NCI-H128 (cell line): ENCODE measurements around the gene NR2E3.

ENCODE experiments used
- DNase-seq: peaks from one replicate; lab custom pipeline; 2025; ENCODE audit not compliant: unreplicated experiment; lab: John Stamatoyannopoulos, UW

NR2E3 gene

DNA sequence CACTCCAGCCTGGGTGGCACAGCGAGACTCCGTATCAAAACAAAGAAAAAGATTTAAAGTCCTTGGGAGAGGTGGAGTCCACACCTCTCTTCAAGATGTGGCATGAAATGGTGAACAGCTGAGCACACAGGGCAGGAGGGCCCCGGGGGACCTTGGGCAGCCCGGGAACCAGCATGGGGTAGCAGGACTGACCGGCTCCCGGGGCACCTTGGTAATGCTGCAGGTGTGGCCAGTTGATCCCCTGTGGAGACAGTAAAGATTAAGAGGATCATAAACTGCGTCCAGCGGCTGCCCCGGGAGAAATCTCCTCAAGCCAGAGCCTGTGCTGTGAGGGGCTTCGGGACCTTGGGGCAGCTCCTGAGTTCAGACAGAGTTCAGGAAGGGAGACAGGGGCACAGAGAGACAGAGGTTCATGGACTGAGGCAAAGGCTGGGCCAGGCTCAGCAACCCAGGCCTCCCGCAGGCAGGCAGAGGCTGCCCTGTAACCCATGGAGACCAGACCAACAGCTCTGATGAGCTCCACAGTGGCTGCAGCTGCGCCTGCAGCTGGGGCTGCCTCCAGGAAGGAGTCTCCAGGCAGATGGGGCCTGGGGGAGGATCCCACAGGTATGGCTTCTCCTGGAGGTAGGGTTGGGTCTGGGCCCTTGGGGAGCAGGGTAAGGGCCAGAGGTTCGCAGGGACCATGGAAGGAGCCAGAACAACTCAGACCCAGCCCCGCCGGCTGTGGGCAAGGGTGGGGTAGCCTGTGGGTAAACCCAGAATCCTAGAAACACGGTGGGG lies at the start of gene NR2E3:
Gene NR2E3, plus strand, starts transcription at position 299 of the 780 bp plus-strand sequence. Its CDS starts 190 bp downstream, at position 489.
- DNase-seq: no peak

DNA sequence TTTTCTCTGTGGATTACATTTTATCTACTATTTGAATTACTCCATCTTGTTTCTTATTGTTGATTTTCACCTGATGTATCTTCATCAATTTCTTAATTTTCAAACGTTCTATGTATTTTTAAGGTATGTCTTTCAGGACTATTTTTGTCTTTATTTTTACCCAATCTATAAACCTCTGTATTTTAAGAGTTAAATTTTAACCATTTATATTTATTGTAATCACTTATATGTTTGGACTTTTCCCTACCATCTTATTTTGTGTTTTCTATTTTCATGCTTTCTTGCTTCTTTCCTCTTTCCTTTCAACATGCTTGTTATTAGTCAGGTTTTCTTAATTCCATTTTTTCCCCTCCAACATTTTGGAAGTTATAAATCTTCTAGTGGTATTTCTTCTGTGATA lies 49.5 kb upstream of the NR2E3 start:
- DNase-seq: no peak

DNA sequence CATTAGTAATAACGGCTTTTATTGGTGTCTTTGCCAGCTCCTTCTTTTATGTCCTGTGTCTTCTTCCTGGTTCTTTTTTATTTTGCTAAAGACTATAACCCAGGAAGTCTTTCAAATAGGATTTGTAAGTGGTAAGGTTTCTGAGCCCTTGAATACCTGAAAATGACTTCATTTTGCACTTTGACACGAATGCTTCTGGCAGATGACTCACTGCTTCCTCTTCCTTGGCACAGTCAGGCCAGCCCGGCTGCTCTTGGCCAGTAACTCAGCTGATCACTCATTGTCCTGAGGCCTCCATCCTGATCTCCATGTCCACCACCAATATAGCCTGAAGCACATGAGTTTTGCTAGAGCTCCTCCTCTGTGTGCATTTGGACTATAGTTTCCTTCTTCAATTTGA lies 48.7 kb upstream of the NR2E3 start:
- DNase-seq: no peak

DNA sequence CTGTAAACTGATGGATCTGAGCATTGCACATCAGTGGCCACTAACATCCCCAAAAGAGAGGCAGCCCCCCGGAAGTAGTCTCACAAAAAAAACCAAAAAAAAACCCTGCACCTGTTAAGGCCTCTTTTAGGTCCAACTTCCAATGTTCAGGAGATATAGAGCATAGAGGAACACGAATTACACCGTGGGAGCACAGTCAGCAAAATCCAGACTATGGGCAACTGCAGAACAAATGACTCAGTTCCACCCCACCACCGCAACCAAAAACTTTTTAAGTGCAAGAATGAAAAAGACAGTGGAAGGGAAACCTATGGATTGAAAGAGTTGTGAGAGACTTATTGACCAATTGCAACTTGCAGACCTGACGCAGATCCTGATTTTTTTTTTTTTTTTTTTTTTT lies 42.2 kb upstream of the NR2E3 start:
- no peak for DNase-seq

DNA sequence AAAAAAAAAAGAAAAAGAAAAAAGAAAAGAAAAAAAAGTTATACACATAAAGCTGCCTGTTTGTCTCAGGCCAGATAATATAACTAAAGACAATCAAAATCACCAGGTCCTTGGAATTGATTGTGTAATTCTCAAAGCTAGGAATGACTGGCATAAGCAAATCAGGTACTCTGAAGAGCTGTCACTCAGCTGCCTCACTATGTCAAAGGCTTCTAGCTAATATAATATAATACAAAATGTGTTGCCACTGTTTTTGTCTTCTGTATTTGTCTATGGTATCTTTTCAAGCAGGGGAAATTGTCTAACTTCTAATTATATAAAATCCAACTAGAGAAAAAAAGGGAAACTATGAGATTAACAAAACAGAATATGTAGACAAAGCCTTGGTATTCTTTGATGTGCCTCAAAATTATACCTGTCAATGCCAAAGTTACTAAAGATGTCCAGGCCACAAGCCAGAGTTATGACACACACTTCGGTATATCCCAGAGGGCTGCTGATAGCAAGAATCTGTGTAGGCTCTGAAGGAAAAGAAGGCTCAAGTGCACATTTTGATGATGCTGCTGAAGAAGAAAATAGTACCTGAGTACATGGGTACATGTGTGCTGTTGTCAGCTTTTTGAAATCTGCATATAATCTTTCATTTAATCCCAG lies 37.0 kb upstream of the NR2E3 start:
- no peak for DNase-seq

DNA sequence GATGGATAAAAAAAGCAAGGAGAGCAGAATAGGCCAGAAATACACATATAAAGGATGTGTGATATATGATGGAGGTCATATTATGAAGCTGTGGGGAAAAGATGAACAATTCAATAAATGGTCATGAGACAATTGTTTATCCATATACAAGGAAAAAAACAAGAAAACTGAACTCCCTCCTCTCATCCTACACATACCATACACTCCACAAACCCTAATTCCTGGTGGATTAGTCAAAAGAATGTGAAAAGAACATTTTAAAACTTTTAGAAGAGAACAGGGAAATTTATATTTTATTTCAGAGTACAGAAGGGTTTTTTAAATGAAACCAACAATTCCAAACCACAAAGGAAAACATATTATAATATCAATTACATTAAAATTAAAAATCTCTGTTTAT lies 34.5 kb upstream of the NR2E3 start:
- no peak for DNase-seq

DNA sequence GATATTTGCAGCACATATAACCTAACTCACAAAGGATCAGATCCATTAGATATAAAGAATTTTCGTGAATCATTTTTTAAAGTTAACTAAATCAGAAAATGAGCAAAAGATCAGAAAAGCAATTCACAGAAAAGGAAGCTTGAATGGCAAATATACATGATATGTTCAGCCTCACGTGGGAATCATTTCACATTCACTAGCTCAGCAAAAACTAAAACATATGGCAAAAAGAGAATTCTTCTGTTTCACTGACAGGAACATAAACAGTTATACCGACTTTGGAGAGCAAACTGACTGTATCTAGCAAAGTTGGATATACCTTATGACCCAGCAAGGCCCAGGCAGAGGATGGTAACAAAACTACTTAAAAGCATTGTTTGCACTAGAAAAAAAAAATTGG lies 34.0 kb upstream of the NR2E3 start:
- no peak for DNase-seq

DNA sequence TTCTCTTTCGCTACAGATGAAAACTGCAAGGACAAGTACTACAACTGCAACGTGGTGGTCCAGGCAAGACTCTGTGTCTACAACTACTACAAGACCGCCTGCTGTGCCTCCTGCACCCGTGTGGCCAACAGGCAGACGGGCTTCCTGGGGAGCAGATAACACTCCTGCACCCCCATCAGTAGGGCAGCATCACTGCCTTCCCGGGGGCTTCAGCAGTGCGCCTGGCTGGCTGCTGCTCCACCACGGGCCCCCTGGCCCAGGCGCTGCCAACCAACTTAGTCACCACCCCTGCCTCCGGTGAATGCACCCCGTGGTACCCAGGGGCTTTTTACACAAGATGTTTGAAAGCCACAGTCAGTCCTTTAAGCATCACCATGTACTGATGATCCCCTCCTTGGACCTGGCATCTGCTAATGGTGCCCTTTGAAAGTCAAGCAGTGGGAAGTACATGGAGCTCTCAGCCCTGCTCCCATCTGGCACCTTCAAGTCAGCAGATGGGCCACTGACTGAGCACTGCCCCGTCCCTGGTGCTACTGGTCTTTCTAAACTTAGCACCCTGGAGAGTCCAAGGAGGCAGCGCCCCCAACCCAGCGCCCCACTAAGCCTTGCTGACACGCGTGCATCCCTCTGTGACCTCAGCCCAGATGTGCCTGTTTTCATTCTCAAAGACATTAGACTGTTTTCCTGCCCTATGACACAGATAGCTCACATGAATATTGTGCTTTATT lies 33.0 kb upstream of the NR2E3 start:
- no peak for DNase-seq

DNA sequence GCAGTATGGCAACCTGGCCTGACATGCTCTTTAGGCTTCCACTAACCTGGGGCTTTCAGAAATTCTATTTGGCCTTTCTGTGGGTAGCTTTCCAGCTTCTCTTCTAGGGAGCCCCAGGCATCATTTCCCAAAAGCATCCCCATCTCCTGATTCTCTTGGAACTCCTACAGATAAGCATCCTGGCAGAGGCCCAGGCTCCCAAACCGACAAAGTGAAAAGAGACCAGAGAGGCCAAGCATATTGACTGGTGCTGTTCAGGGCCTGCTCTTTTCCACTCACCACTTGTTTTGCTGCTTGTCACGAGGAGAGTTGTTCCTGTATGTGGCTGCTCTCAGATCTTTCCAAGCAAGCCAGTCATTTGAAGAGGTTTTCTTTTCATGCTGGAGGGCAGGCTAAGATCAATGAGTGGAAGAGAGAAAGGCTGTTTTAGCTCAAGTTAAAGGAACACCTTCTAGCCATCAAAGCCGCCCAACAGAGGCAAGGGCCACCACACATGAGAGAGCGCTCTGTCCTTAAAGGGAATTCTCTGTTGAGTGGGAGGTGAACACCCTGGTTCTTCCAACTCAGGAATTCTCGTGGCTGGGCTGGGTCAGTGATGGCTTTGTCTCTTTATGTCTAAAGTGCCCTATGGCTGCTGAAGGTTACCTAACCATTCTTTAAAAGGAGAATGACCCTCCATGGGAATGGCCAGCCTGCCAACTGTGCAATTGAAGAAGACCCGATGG lies 31.1 kb upstream of the NR2E3 start:
- DNase-seq: no peak

DNA sequence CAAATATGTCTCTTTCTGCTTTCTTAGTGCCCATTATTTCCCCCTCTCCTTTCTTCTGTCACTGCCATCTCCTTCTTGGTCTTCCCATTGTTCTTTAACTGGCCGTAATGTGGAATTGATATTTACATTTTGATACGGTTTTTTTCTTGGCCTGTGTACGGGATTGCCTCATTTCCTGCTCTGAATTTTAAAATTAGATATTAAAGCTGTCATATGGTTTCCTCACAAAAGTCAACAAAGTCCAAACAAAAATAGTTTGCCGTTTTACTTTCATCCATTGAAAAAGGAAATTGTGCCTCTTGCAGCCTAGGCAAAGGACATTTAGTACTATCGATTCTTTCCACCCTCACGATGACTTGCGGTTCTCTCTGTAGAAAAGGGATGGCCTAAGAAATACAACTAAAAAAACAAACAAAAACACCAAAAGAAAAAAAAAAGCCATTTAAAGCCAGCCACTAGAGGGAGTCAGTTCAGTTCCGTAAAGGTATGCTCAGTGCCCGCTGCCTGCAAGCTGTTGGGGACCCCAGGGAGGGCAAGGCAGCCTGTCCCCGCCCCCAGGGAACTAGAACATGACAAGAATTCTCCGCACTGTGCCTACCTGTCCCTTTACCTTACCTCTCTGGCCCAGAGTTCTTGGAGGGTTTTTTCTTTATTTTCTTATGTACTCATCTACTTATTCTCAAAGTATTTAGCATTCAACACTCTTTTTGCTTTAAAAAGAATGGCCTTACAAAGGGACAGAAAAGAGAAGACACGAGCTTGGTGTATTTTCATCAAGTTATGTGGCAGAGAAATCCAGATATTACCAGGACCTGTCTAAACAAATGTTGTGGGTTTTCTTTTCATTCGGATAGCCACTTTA lies 30.0 kb upstream of the NR2E3 start:
- DNase-seq: no peak

DNA sequence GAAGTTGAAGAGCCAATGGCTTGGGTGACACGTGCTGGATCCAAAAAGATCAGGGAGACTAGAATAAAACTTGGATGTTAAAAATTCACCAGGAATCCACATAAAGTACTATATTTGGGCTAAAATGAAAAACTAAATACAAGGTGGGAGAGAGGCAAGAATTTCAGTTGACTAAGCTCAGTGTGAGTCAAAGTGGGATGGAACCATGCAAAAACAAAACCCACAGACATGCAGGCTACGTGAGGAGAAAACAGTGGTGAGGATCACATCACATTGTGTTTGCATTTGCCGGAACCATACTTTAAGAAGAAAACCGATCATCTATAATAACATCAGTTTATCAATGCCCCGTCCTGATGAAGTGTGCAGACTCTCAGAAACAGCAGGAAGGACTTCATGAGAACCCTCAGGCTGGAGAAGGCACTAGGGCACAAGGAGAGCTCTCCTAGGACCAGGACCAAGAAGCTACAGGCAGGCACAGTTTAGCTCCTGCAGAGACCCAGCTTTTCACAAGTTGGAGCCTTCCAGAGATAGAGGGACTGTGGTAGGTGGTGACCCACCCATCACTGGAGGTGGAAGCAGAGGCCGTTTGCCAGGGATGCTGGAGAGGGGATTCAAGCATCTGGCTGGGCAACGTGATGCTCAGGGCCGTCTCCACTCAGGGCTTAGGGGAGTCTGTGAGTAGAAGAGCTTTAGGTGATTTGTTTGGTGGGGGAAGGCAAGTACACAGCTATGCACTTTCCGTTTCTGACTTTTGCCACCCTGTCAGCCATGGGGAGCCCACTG lies 29.0 kb upstream of the NR2E3 start:
- DNase-seq: no peak

DNA sequence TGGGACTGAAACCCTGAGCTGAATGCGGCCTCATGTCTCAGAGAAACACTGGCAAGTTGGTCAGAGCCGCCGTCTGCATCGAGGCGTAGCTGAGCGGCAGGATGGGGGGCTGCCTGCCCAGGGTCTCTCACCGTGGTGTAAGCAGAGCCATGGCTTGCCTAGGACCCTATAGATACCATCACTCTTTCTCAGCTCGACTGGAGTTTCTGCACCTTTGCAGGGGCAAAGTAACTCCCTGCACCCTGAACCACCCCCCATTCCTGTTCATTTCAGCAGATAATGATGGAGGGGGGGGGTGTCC lies 28.4 kb upstream of the NR2E3 start:
- no peak for DNase-seq

DNA sequence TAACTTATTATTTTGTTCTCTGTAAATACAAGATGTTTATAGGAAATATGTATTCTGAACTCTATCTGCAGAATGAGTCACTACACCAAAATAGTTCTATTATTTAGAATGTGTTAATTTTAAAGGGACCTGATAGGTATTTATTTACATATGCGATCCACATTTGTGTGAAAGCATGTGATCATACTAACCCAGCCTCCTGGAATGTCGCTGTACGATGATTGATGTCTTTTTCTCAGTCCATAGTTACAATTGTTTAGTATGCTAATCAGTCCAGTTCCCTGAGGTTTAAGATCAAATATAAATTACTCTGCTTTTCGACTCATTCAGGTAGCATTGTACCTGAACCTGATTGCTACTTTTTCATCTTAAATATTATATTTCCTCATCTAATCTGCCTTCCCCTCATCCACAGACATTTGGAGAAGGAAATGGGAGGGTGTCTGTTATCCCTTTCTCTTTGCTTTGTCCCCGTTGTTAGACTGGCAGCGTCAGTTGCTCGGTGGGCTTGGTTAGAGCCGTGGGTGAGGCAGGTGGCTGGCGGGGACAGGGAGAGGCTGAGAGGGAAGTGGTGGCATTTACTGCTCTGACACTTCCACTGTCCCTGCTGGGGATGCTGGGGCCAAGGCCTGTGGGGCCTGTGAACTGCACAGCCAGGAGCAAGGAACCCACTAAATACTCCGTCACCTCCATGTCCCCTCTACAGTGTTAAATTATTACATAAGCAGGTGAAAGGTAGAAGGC lies 27.8 kb upstream of the NR2E3 start:
- DNase-seq: no peak

DNA sequence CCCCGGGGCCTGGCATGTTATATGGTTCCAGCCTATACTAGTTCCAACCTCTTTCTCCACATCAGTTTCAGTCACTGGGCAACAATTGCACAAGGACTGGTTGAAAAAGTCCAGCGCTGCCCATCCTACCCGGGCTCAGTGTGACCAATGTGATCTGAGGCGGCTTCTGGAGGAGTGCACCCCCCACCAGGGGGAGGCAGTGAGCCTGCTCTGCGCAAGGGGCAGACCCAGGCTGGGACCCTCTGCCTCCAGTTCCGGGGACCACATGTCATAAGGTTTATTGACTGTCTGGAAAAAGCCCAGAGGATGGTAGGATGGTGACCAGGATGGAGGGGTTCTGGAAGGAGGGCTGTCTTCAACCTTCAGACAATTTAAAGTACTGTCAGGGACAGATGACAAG lies 25.6 kb upstream of the NR2E3 start:
- DNase-seq: no peak

DNA sequence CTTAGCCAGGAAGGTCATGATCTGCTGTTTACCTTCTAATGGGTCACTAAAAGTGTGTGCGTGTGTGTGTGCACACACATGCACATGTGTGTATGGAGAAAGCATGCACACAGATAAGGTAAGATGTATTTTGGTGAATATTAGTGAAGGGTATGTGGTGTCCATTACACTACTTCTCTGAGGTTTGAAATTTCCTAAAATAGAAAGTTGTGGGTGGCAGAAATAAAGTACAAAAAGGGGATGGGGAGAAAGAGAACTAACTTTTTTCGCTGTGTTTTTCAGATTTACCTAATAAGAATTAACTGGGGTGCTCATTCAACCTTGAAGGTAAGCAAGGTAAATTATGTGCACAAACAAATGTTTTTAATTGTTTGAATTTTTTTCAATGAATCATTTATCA lies 24.4 kb upstream of the NR2E3 start:
- no peak for DNase-seq

DNA sequence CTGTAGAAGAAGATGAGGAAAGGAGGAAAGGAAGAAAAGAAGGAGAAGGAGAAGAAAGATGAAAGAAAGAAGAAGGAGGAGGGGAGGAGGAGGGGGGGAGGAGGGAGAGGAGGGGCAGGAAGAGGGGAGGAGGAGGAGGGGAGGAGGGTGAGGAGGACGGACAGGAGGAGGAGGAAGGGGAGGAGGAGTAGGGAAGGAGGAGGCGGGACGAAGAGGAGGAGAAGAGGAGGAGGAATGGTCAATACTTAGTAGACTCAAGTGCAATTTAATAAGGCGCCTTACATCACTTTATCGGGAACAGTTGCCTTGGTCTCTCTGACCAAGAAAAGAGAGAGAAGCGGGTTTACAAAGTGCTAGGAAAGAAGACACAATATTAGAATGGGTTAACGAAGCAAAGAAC lies 23.7 kb upstream of the NR2E3 start:
- no peak for DNase-seq

DNA sequence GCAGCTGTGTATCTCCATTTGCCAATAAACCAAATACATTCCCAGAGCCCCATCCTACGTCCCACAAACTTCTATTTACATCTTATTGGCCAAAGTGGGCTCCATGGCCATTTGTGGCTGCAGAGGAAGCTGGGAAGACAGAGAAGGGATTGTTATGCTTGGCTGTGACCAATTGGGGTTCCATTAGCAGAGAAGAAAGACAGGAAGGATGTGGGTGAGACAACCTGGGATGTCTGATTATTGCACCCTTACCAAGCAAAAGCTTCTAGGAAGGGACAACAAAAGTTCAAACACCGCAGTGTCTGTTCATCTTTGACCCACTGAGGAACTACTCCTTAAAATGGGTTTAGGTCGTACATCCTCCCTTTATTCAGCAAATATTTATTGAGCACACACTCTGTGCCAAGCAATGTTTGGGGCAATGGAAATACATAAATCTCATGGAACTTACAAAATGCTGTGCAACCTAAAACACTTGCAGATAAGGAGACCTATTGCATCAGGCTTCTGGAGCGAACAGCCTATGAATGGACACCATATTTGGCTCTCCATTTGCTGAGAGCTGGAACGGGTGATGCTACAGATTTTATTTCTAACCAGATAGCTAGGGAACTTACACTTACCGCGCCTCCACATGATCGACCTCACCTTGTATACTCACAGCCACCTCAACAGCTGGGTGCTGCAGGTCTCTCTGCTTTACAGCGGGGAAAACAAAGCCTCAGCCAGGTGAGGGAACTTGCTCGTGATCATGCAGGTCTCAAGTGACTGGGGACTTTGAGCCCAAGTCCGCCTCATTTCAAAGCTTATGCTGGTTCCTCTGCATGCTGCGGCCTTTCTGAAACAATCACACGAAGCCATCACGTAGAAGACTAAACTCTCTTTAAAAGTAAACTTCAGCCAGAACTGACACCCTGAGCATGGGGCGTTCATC lies 21.4 kb upstream of the NR2E3 start:
- DNase-seq: no peak

DNA sequence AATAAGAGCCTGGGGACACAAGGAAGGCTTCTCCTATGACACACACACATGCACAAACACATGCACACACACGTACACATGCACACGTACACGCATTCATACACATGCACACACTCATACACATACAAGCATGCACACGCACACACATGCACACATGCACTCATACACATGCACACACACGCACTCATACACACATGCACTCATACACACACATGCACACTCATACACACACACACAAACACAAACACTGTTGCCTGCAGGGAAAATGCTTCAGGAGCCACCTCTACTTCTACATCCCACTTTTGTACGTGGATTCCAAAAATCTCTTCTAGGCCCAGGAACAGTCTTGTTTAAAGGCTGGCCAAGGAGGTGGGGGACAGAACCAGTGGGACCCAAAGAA lies 20.7 kb upstream of the NR2E3 start:
- no peak for DNase-seq
